Calu3 (cell line): ENCODE measurements around the gene TMEM235. TPM values are rescaled to one million over a fixed set of nuclear protein-coding genes. Genes with fewer than 3 reads are reported as not detected.

ENCODE experiments used
- Bru-seq: library from RNA; stranded (reverse); fragments of 400-500 nt; gene quantifications from one replicate; lab custom pipeline; 2021; lab: Mats Ljungman, UMichigan
- BruChase-seq, 2 experiments: library from RNA; stranded (reverse); fragments of 400-500 nt; gene quantifications; one replicate each; lab custom pipeline; 2021; lab: Mats Ljungman, UMichigan
- BruUV-seq: library from RNA; stranded (reverse); fragments of 400-500 nt; replicated peaks from 2 replicates; lab custom pipeline; 2021; lab: Mats Ljungman, UMichigan
- CTCF ChIA-PET: fragments of 300-600 bp; sonication (Branson Sonifier 250); formaldehyde crosslinking; loops from one replicate; lab custom pipeline; 2022; ENCODE audit warnings: antibody characterized with exemption; lab: Charles Lee
- DNase-seq: peaks from one replicate; pipeline ENCODE4 v3.0.0; 2022
- H3K27ac Mint-ChIP-seq: one replicate; pipeline ENCODE4 v1.8.0; 2022; ENCODE audit warnings: mixed read lengths; ENCODE audit not compliant: unreplicated experiment
- H3K27me3 Mint-ChIP-seq: one replicate; pipeline ENCODE4 v1.8.0; 2022; ENCODE audit warnings: mixed read lengths; ENCODE audit not compliant: unreplicated experiment
- H3K36me3 Mint-ChIP-seq: one replicate; pipeline ENCODE4 v1.8.0; 2022; ENCODE audit warnings: mild to moderate bottlenecking, moderate library complexity, mixed read lengths; ENCODE audit not compliant: insufficient read depth, unreplicated experiment
- H3K4me1 Mint-ChIP-seq: one replicate; pipeline ENCODE4 v1.8.0; 2022; ENCODE audit warnings: mild to moderate bottlenecking, low read depth, mixed read lengths; ENCODE audit not compliant: unreplicated experiment
- H3K4me3 Mint-ChIP-seq: one replicate; pipeline ENCODE4 v1.8.0; 2022; ENCODE audit warnings: mild to moderate bottlenecking, low read depth, moderate library complexity, mixed read lengths; ENCODE audit not compliant: unreplicated experiment
- H3K9me3 Mint-ChIP-seq: one replicate; pipeline ENCODE4 v1.8.0; 2022; ENCODE audit warnings: low read depth, mixed read lengths; ENCODE audit not compliant: unreplicated experiment
- CTCF ChIP-seq: fragments of 200-600 bp; IDR thresholded peaks from one replicate; pipeline ENCODE4 v1.8.0; 2022; ENCODE audit warnings: antibody characterized with exemption; ENCODE audit not compliant: unreplicated experiment
- intact Hi-C: fragments of 100-400 bp; cut with micrococcal nuclease; formaldehyde crosslinking; loops from one replicate; pipeline ENCODE4 v1.10.0; 2022; ENCODE audit not compliant: unreplicated experiment
- long read RNA-seq: library from polyadenylated mRNA; stranded (forward); transcript quantifications from one replicate; pipeline ENCODE4 v2.0.0, GENCODE V29; 2022
- total RNA-seq: library from RNA; stranded (reverse); gene quantifications from 2 replicates; pipeline ENCODE4 v1.2.3, GENCODE V29; 2022

TMEM235 gene
- total RNA-seq = not detected in 2 replicates
- not detected for Bru-seq, nascent RNA
- percentile 5 among the genes with signal in this experiment for BruChase-seq, experiment 1, labeled RNA remaining after a 6-hour chase
- percentile 8 among the genes with signal in this experiment for BruChase-seq, experiment 2, labeled RNA remaining after a 2-hour chase
- long read RNA-seq = 0 reads

- Mint-ChIP-seq H3K36me3 (no peaks in the 10 kb centered on the region), H3K27ac (no peak within 1 kb of the TSS), H3K4me3 (no peak within 1 kb of the TSS), H3K9me3 (no peaks in the 10 kb centered on the region), H3K27me3 (peaks cover 27% of the 10 kb centered on the region), H3K4me1 (peaks cover 8% of the 10 kb centered on the region)
- intact Hi-C loops = no loop called here
- CTCF ChIA-PET = no interaction called here
- BruUV-seq = no TSS peak
- DNase-seq = no peak
- TF ChIP-seq CTCF = no peak
Measured at GRCh38 chr17:78230996-78231935, at the start of gene TMEM235. Gene TMEM235, plus strand, starts transcription at chr17:78231631. Its CDS starts 393 bp downstream, at chr17:78232024.

- no TSS peak for BruUV-seq
- H3K27me3 Mint-ChIP-seq = no peaks in the 10 kb centered on the region
- no peak overlapping the region for H3K27ac Mint-ChIP-seq
- H3K9me3 Mint-ChIP-seq = no peaks in the 10 kb centered on the region
- H3K4me1 Mint-ChIP-seq = peaks cover 16% of the 10 kb centered on the region
- CTCF ChIA-PET = interaction anchor here (0.7 to 1.1 kb wide), 2 partner anchors 18 to 51 kb away, joined by 3 read pairs; no protein-coding TSS in a partner anchor
- DNase-seq = no peak
- intact Hi-C loops = no loop called here
- H3K4me3 Mint-ChIP-seq = no peak overlapping the region
- TF ChIP-seq CTCF = no peak
- peaks cover 57% of the 10 kb centered on the region for H3K36me3 Mint-ChIP-seq
Measured at GRCh38 chr17:78182504-78182903, 48.9 kb upstream of the TMEM235 start.

GRCh38 chr17:78183916-78184315 lies 47.5 kb upstream of the TMEM235 start:
- Mint-ChIP-seq H3K4me3 (no peak overlapping the region), H3K36me3 (peaks cover 57% of the 10 kb centered on the region), H3K27ac (no peak overlapping the region), H3K9me3 (no peaks in the 10 kb centered on the region), H3K27me3 (no peaks in the 10 kb centered on the region), H3K4me1 (peaks cover 23% of the 10 kb centered on the region)
- TF ChIP-seq CTCF = no peak
- DNase-seq = no peak
- CTCF ChIA-PET = no interaction called here
- intact Hi-C loops = no loop called here
- no TSS peak for BruUV-seq

- peaks cover 53% of the 10 kb centered on the region for H3K36me3 Mint-ChIP-seq
Measured at GRCh38 chr17:78184351-78184750, 47.1 kb upstream of the TMEM235 start.

More at GRCh38 chr17:78184351-78184750, 47.1 kb upstream of the TMEM235 start:
- no TSS peak for BruUV-seq
- TF ChIP-seq CTCF = no peak
- Mint-ChIP-seq H3K9me3 (no peaks in the 10 kb centered on the region), H3K27ac (no peak overlapping the region), H3K4me1 (peaks cover 23% of the 10 kb centered on the region), H3K27me3 (no peaks in the 10 kb centered on the region), H3K4me3 (no peak overlapping the region)
- CTCF ChIA-PET = no interaction called here
- DNase-seq = no peak
- intact Hi-C loops = no loop called here
